ENCODE data around the gene MAP6. TPM values are rescaled to one million over a fixed set of nuclear protein-coding genes. Genes with fewer than 3 reads are reported as not detected.

Gene MAP6
- total and polyA plus RNA-seq, 12 donors, result 1.2 to 9.1 (median 5.8) TPM

- WGBS, 2 donors, result 88 to 97% methylated on average over 7 of the region's 7 CpGs
- Histone ChIP-seq H3K27me3 (no peaks in the 10 kb centered on the region), H3K4me3 (no peak overlapping the region), H3K9me3 (no peaks in the 10 kb centered on the region), H3K4me1 (peaks cover 0 to 10% (median 4%) of the 10 kb centered on the region in 9 donors), H3K27ac (no peak overlapping the region), H3K36me3 (no peaks in the 10 kb centered on the region)
- intact Hi-C loops (cut with DNase I), result loop anchor here in 4 of 10 donors (10.0 kb wide), 2 partner anchors 159 to 161 kb away; no protein-coding TSS in a partner anchor
- DNase-seq (no peak), ATAC-seq (no peak)
- TF ChIP-seq CTCF (IDR thresholded peaks at IDR 0.05), result no peak
Observed at GRCh38 chr11:75703695-75704237, 34.9 kb upstream of the MAP6 start.

- H3K27me3 ChIP-seq, result peaks cover 0 to 7% (median 0%) of the 10 kb centered on the region in 7 donors
- no peak overlapping the region for H3K4me3 ChIP-seq
- no peak for DNase-seq
- intact Hi-C loops (cut with DNase I), result loop anchor here in 4 of 10 donors (10.0 kb wide), 2 partner anchors 156 to 164 kb away; no protein-coding TSS in a partner anchor
- TF ChIP-seq CTCF (IDR thresholded peaks at IDR 0.05), result no peak
- no peaks in the 10 kb centered on the region for H3K9me3 ChIP-seq
- no peaks in the 10 kb centered on the region for H3K36me3 ChIP-seq
- H3K4me1 ChIP-seq, result peaks cover 0 to 4% (median under 1%) of the 10 kb centered on the region in 9 donors
- 50 to 52% methylated on average over 2 of the region's 2 CpGs for WGBS, 2 donors
- no peak overlapping the region for H3K27ac ChIP-seq
- peak in 7 of 8 donors; percentile 56 to 78 (median 69) for ATAC-seq
Observed at GRCh38 chr11:75700940-75701339, 32.1 kb upstream of the MAP6 start.

- H3K9me3 ChIP-seq, result peaks cover 0 to 7% (median 0%) of the 10 kb centered on the region in 11 donors
- ATAC-seq, result no peak
- WGBS, 2 donors, result 82 to 89% methylated on average over 4 of the region's 4 CpGs
- H3K36me3 ChIP-seq, result no peaks in the 10 kb centered on the region
- peaks cover 0 to 3% (median 0%) of the 10 kb centered on the region in 9 donors for H3K4me1 ChIP-seq
- no peak for DNase-seq
- peaks cover 0 to 7% (median 0%) of the 10 kb centered on the region in 7 donors for H3K27me3 ChIP-seq
- intact Hi-C loops (cut with DNase I), result no loop called here
- no peak overlapping the region for H3K4me3 ChIP-seq
- no peak for TF ChIP-seq CTCF (IDR thresholded peaks at IDR 0.05)
- no peak overlapping the region for H3K27ac ChIP-seq
Observed at GRCh38 chr11:75697906-75698581, 29.2 kb upstream of the MAP6 start.

- WGBS, 2 donors, result 84% methylated on average over 4 of the region's 4 CpGs
- no peak overlapping the region for H3K27ac ChIP-seq
- ATAC-seq (no peak), DNase-seq (no peak)
- H3K27me3 ChIP-seq, result peaks cover 0 to 5% (median 0%) of the 10 kb centered on the region in 7 donors
- intact Hi-C loops (cut with DNase I), result no loop called here
- no peaks in the 10 kb centered on the region for H3K4me1 ChIP-seq
- TF ChIP-seq CTCF (IDR thresholded peaks at IDR 0.05), result no peak
- no peak overlapping the region for H3K4me3 ChIP-seq
- no peaks in the 10 kb centered on the region for H3K36me3 ChIP-seq
- peaks cover 0 to 7% (median 0%) of the 10 kb centered on the region in 11 donors for H3K9me3 ChIP-seq
Observed at GRCh38 chr11:75691804-75692203, 23.0 kb upstream of the MAP6 start.
